ENCODE measurements around the gene KRTAP19-3. TPM values are rescaled to one million over a fixed set of nuclear protein-coding genes. Genes with fewer than 3 reads are reported as not detected.

KRTAP19-3 gene
- polyA plus RNA-seq, 1 experiment: not detected

GRCh38 chr21:30447056-30447455 lies 44.8 kb downstream of the KRTAP19-3 start:
- CTCF ChIA-PET: no interaction called here
- Histone ChIP-seq H3K9me3 (ENCODE audit: control insufficient read depth, insufficient read depth, low read length) (peaks cover 5% of the 10 kb centered on the region), H3K27ac (ENCODE audit: low read depth, low read length) (no peak overlapping the region), H3K4me3 (ENCODE audit: low read depth, low read length) (no peak overlapping the region), H3K27me3 (ENCODE audit: control insufficient read depth, insufficient read depth, low read length) (no peaks in the 10 kb centered on the region)
- POLR2A ChIA-PET: no interaction called here
- TF ChIP-seq CTCF (IDR thresholded peaks at IDR 0.05; ENCODE audit: low read depth, low read length): no peak
- no peak for DNase-seq (ENCODE audit: low read depth, low spot score)

- Histone ChIP-seq H3K27ac (ENCODE audit: low read depth, low read length) (no peak overlapping the region), H3K27me3 (ENCODE audit: control insufficient read depth, insufficient read depth, low read length) (no peaks in the 10 kb centered on the region), H3K4me3 (ENCODE audit: low read depth, low read length) (no peak overlapping the region), H3K9me3 (ENCODE audit: control insufficient read depth, insufficient read depth, low read length) (peaks cover 15% of the 10 kb centered on the region)
- no peak for DNase-seq (ENCODE audit: low read depth, low spot score)
- ChIA-PET CTCF (no interaction called here), POLR2A (no interaction called here)
- no peak for TF ChIP-seq CTCF (IDR thresholded peaks at IDR 0.05; ENCODE audit: low read depth, low read length)
Measured at GRCh38 chr21:30444204-30444603, 47.6 kb downstream of the KRTAP19-3 start.

- H3K9me3 ChIP-seq (ENCODE audit: control insufficient read depth, insufficient read depth, low read length): peaks cover 15% of the 10 kb centered on the region
- H3K27me3 ChIP-seq (ENCODE audit: control insufficient read depth, insufficient read depth, low read length): no peaks in the 10 kb centered on the region
- CTCF ChIA-PET: no interaction called here
- no peak for DNase-seq (ENCODE audit: low read depth, low spot score)
- POLR2A ChIA-PET: no interaction called here
- no peak overlapping the region for H3K4me3 ChIP-seq (ENCODE audit: low read depth, low read length)
- TF ChIP-seq CTCF (IDR thresholded peaks at IDR 0.05; ENCODE audit: low read depth, low read length): no peak
- H3K27ac ChIP-seq (ENCODE audit: low read depth, low read length): no peak overlapping the region
Measured at GRCh38 chr21:30443226-30443625, 48.6 kb downstream of the KRTAP19-3 start.

Small RNA genes lying within 50 kb of the gene (small RNA-seq; reads per million reads assigned to genes)
- gene AP000567.1 (ENCODE audit: insufficient read length, low read depth) (not detected), gene KRTAP19-10P (ENCODE audit: insufficient read length, low read depth) (not detected), gene KRTAP19-11P (ENCODE audit: insufficient read length, low read depth) (not detected), gene KRTAP19-9P (ENCODE audit: insufficient read length, low read depth) (not detected)

Other genes with a start within 250 kb of the KRTAP19-3 start
- gene KRTAP24-1, start 209.1 kb downstream of the KRTAP19-3 start, polyA plus RNA-seq (2011; rRNA removed): not detected in 2 replicates
- not detected in 2 replicates for gene KRTAP25-1, start 202.5 kb downstream of the KRTAP19-3 start, polyA plus RNA-seq (2011; rRNA removed)
- not detected in 2 replicates for gene KRTAP26-1, start 171.7 kb downstream of the KRTAP19-3 start, polyA plus RNA-seq (2011; rRNA removed)
- gene KRTAP27-1, start 154.3 kb downstream of the KRTAP19-3 start, polyA plus RNA-seq (2011; rRNA removed): not detected in 2 replicates
- not detected in 2 replicates for gene KRTAP23-1, start 143.4 kb downstream of the KRTAP19-3 start, polyA plus RNA-seq (2011; rRNA removed)
- gene KRTAP13-2, start 119.7 kb downstream of the KRTAP19-3 start, polyA plus RNA-seq (2011; rRNA removed): not detected in 2 replicates
- not detected in 2 replicates for gene KRTAP13-1, start 96.0 kb downstream of the KRTAP19-3 start, polyA plus RNA-seq (2011; rRNA removed)
- not detected in 2 replicates for gene KRTAP13-3, start 66.1 kb downstream of the KRTAP19-3 start, polyA plus RNA-seq (2011; rRNA removed)
- gene KRTAP13-4, start 61.8 kb downstream of the KRTAP19-3 start, polyA plus RNA-seq (2011; rRNA removed): not detected in 2 replicates
- not detected in 2 replicates for gene KRTAP15-1, start 51.7 kb downstream of the KRTAP19-3 start, polyA plus RNA-seq (2011; rRNA removed)
- gene KRTAP19-1, start 11.6 kb downstream of the KRTAP19-3 start, polyA plus RNA-seq (2011; rRNA removed): not detected in 2 replicates
- not detected in 2 replicates for gene KRTAP19-2, start 4.6 kb downstream of the KRTAP19-3 start, polyA plus RNA-seq (2011; rRNA removed)
- gene KRTAP19-4, start 5.2 kb upstream of the KRTAP19-3 start, polyA plus RNA-seq (2011; rRNA removed): not detected in 2 replicates
- gene KRTAP19-5, start 10.1 kb upstream of the KRTAP19-3 start, polyA plus RNA-seq (2011; rRNA removed): not detected in 2 replicates
- not detected in 2 replicates for gene KRTAP19-6, start 49.9 kb upstream of the KRTAP19-3 start, polyA plus RNA-seq (2011; rRNA removed)
- not detected in 2 replicates for gene KRTAP19-7, start 69.3 kb upstream of the KRTAP19-3 start, polyA plus RNA-seq (2011; rRNA removed)
- gene KRTAP22-2, start 98.4 kb upstream of the KRTAP19-3 start, polyA plus RNA-seq (2011; rRNA removed): not detected in 2 replicates
- gene KRTAP6-3, start 100.4 kb upstream of the KRTAP19-3 start, polyA plus RNA-seq (2011; rRNA removed): not detected in 2 replicates
- not detected in 2 replicates for gene KRTAP6-2, start 106.9 kb upstream of the KRTAP19-3 start, polyA plus RNA-seq (2011; rRNA removed)
- gene KRTAP22-1, start 109.1 kb upstream of the KRTAP19-3 start, polyA plus RNA-seq (2011; rRNA removed): not detected in 2 replicates
- not detected in 2 replicates for gene KRTAP6-1, start 121.9 kb upstream of the KRTAP19-3 start, polyA plus RNA-seq (2011; rRNA removed)
- gene KRTAP20-1, start 124.4 kb upstream of the KRTAP19-3 start, polyA plus RNA-seq (2011; rRNA removed): not detected in 2 replicates
- not detected in 2 replicates for gene KRTAP20-4, start 128.6 kb upstream of the KRTAP19-3 start, polyA plus RNA-seq (2011; rRNA removed)
- gene KRTAP20-2, start 143.2 kb upstream of the KRTAP19-3 start, polyA plus RNA-seq (2011; rRNA removed): not detected in 2 replicates
- gene KRTAP20-3, start 150.9 kb upstream of the KRTAP19-3 start, polyA plus RNA-seq (2011; rRNA removed): not detected in 2 replicates
- gene KRTAP21-3, start 226.8 kb upstream of the KRTAP19-3 start, polyA plus RNA-seq (2011; rRNA removed): not detected in 2 replicates